ENCODE results near the gene STRA6. TPM values are rescaled to one million over a fixed set of nuclear protein-coding genes. Genes with fewer than 3 reads are reported as not detected.

The STRA6 gene
- total RNA-seq, 3 donors from 2014 or later = 0.98 to 1.0 TPM; not detected in 1

DNA sequence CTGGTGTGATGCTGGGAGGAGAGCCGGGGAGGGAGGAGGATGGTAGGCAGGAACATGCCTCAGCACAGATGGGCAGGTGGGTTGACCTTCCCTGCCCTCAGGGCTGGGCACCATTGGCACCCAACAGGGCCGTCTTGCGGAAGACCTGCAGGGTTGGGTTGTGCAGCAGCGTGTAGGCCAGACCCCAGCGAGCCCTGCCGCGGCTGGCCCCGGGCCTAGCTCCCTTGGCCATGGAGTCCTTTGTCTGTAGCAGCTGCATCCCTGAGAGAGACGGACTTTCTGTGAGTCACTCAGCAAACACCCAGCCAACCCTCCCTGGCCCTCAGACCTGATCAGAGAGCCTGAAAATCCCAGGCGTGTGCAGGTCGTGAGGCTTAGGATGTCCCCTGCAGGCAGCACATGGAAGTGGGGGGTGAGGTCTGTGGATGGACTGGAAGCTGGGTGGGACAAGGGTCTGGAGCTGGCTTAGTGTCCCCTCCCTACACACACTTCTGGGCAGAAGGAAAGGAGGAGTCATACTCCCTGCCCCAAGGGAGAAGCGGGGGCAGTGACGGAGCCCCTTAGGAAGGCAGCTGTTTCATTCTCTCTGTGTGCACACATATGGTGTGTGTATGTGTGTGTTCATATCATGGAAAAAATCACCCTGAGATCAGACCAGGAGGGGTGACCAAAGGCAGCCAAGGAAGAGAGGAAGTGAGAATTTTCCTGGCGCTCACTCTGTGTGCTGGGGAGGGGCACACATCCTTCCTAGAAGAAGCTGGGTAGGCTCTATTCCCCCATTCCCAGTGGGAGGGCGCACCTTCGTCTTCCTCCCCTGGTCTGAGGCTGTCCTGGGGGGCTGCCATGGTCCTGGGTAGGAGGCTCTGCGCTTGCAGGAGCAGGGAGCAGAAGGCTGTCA, 22.4 kb downstream of the STRA6 start:
- Histone ChIP-seq H3K36me3 (no peaks in the 10 kb centered on the region), H3K27ac (peak overlapping the region; percentile 74 to 93), H3K4me1 (peaks cover 30 to 33% of the 10 kb centered on the region in 2 donors), H3K27me3 (no peaks in the 10 kb centered on the region), H3K9me3 (no peaks in the 10 kb centered on the region), H3K4me3 (peak overlapping the region in 1 of 3 donors; percentile 22)
- TF ChIP-seq POLR2A (IDR thresholded peaks at IDR 0.05) (no peak), POLR2AphosphoS5 (IDR thresholded peaks at IDR 0.05) (no peak)
- TF ChIP-seq, protein P1, sequence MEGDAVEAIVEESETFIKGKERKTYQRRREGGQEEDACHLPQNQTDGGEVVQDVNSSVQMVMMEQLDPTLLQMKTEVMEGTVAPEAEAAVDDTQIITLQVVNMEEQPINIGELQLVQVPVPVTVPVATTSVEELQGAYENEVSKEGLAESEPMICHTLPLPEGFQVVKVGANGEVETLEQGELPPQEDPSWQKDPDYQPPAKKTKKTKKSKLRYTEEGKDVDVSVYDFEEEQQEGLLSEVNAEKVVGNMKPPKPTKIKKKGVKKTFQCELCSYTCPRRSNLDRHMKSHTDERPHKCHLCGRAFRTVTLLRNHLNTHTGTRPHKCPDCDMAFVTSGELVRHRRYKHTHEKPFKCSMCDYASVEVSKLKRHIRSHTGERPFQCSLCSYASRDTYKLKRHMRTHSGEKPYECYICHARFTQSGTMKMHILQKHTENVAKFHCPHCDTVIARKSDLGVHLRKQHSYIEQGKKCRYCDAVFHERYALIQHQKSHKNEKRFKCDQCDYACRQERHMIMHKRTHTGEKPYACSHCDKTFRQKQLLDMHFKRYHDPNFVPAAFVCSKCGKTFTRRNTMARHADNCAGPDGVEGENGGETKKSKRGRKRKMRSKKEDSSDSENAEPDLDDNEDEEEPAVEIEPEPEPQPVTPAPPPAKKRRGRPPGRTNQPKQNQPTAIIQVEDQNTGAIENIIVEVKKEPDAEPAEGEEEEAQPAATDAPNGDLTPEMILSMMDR (IDR thresholded peaks at IDR 0.05) = no peak
- intact Hi-C loops (cut with DNase I; ENCODE audit: low total_unique reads) = no loop called here
- peak in 1 of 2 donors; percentile 49 for DNase-seq (ENCODE audit: low spot score in 2 of 2)

DNA sequence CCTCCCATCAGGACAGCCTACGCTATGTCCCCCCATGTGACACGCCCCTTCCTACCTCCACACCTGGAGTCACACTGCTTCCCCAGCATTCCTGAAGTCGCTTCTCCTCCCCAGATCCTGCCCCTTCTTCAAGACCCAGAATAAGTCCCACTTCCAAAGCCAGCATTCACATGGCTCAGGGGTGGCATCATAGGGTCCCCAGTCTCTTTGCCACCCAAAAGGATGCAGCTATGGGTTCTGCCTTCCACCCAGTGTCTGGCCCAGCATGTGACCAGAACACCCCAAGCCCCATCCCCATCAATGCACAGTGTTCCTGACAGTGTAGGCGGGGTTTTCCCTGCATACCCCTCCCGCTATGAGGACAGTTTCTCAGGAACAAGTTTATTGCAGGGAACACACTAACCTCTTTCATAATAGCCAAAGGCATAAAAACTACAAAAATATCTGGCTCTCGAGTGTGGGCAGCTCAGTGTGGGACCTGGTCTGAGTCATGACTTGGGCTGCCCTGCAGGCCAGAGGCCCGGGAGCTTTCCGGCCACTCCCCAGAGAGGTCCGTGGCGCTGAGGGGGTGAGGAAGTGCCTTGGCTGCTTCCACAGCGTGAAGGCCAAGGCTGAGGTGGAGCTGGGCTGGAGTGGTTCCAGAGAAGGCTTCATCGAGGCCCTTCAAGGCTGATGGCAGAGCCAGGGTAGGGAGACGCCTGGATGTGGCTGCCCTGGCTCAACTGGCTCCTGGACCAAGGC, 23.3 kb downstream of the STRA6 start:
- Histone ChIP-seq H3K4me1 (peaks cover 30 to 33% of the 10 kb centered on the region in 2 donors), H3K27ac (peak overlapping the region; percentile 74 to 93), H3K27me3 (no peaks in the 10 kb centered on the region), H3K36me3 (no peaks in the 10 kb centered on the region), H3K9me3 (no peaks in the 10 kb centered on the region), H3K4me3 (peak overlapping the region in 1 of 3 donors; percentile 22)
- peak; percentile 58 to 71 for DNase-seq (ENCODE audit: low spot score in 2 of 2)
- intact Hi-C loops (cut with DNase I; ENCODE audit: low total_unique reads) = no loop called here
- TF ChIP-seq POLR2AphosphoS5 (IDR thresholded peaks at IDR 0.05) (peak in 1 of 3 donors; percentile 50), POLR2A (IDR thresholded peaks at IDR 0.05) (no peak)
- TF ChIP-seq, protein P1 (IDR thresholded peaks at IDR 0.05) = no peak

DNA sequence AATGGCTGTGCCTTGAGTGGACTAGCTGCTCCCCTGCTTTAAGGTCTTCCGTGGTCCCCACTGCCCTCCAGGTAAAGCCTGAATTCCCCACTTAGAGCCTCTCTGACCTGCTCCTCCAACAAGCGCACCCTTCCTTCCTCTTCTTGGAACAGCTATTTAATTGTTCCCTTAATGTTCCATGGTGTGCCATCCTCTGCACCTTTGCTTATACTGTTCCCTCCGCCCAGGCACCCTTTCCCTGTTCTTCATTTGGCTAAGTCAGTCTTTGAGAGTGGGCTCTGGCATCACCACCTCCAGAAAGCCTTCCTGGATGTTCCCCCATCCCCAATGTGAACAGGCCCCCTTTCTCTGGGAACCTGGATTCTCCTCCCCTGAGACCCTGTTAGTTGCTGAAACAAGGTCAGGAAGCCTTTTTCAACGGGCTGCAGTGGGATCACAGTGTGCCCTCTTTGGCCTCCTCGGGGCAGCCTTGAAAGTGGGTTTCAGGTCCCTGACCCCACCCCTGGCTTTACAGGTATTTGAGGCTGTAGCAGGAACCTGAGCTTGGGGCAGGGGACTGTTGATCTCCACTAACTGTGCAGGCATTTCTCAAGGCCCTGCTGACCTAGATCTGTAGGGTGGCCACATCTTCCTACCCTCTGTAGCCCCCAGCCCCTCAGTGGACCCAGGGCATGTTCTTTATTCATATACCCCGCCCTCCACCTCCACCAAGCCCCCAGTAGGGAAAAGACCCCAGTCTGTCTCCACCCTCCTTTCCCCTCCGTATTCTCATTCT, 24.1 kb downstream of the STRA6 start:
- Histone ChIP-seq H3K27ac (peak overlapping the region; percentile 74 to 93), H3K9me3 (no peaks in the 10 kb centered on the region), H3K4me1 (peaks cover 30 to 33% of the 10 kb centered on the region in 2 donors), H3K4me3 (no peak overlapping the region), H3K36me3 (no peaks in the 10 kb centered on the region), H3K27me3 (no peaks in the 10 kb centered on the region)
- intact Hi-C loops (cut with DNase I; ENCODE audit: low total_unique reads) = no loop called here
- DNase-seq (ENCODE audit: low spot score in 2 of 2) = peak in 1 of 2 donors; percentile 25
- TF ChIP-seq, protein P1 (IDR thresholded peaks at IDR 0.05) = no peak
- TF ChIP-seq POLR2AphosphoS5 (IDR thresholded peaks at IDR 0.05) (no peak), POLR2A (IDR thresholded peaks at IDR 0.05) (no peak)

DNA sequence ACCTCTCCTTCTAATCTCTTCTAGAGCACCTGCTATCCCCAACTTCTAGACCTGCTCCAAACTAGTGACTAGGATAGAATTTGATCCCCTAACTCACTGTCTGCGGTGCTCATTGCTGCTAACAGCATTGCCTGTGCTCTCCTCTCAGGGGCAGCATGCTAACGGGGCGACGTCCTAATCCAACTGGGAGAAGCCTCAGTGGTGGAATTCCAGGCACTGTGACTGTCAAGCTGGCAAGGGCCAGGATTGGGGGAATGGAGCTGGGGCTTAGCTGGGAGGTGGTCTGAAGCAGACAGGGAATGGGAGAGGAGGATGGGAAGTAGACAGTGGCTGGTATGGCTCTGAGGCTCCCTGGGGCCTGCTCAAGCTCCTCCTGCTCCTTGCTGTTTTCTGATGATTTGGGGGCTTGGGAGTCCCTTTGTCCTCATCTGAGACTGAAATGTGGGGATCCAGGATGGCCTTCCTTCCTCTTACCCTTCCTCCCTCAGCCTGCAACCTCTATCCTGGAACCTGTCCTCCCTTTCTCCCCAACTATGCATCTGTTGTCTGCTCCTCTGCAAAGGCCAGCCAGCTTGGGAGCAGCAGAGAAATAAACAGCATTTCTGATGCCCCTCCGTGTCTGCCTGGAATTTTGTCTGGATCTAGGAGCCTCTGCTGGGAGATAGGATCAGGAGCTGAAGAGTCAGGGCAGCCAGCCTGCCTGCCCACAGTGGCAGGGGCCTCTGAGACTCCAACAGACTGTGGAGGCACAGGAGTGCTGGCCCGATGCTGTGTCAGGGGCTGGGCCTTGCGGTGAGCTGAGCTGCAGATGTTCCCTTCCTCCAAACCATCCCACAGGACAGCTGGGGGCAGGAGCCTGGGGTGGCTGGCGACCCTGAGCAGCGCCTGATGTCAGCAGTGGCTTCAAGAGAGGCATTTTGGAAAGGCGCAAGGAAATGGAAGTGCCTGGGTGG, 26.0 kb downstream of the STRA6 start:
- DNase-seq (ENCODE audit: low spot score in 2 of 2) = peak in 1 of 2 donors; percentile 15
- intact Hi-C loops (cut with DNase I; ENCODE audit: low total_unique reads) = no loop called here
- Histone ChIP-seq H3K27me3 (no peaks in the 10 kb centered on the region), H3K36me3 (no peaks in the 10 kb centered on the region), H3K4me3 (peak overlapping the region in 2 of 3 donors; percentile 56 to 68), H3K4me1 (peaks cover 30 to 36% of the 10 kb centered on the region in 2 donors), H3K9me3 (no peaks in the 10 kb centered on the region), H3K27ac (peak overlapping the region; percentile 88 to 93)
- no peak for TF ChIP-seq POLR2AphosphoS5 (IDR thresholded peaks at IDR 0.05)

All from breast epithelium (tissue), 4 donors.